ENCODE data around the gene UBE2G1. TPM values are rescaled to one million over a fixed set of nuclear protein-coding genes. Genes with fewer than 3 reads are reported as not detected.

Gene UBE2G1
- total RNA-seq, 4 donors from 2014 or later = 26.4 to 54.1 (median 35.7) TPM

GRCh38 chr17:4332296-4332970 is 34.0 kb downstream of the UBE2G1 start:
- TF ChIP-seq POLR2A (IDR thresholded peaks at IDR 0.05) (no peak), CTCF (IDR thresholded peaks at IDR 0.05) (no peak)
- Histone ChIP-seq H3K27me3 (no peaks in the 10 kb centered on the region), H3K4me1 (peaks cover 0 to 5% (median 0%) of the 10 kb centered on the region in 4 donors), H3K36me3 (no peaks in the 10 kb centered on the region), H3K4me3 (no peak overlapping the region), H3K27ac (no peak overlapping the region), H3K9me3 (no peaks in the 10 kb centered on the region)
- DNase-seq = no peak

GRCh38 chr17:4331614-4332013 is 34.9 kb downstream of the UBE2G1 start:
- H3K27ac ChIP-seq = no peak overlapping the region
- TF ChIP-seq POLR2A (IDR thresholded peaks at IDR 0.05) (no peak), CTCF (IDR thresholded peaks at IDR 0.05) (no peak)
- H3K4me3 ChIP-seq = no peak overlapping the region
- no peaks in the 10 kb centered on the region for H3K27me3 ChIP-seq
- DNase-seq = no peak
- peaks cover 0 to 5% (median 0%) of the 10 kb centered on the region in 4 donors for H3K4me1 ChIP-seq
- H3K36me3 ChIP-seq = no peaks in the 10 kb centered on the region
- H3K9me3 ChIP-seq = no peaks in the 10 kb centered on the region

- Histone ChIP-seq H3K9me3 (no peaks in the 10 kb centered on the region), H3K27me3 (no peaks in the 10 kb centered on the region), H3K4me1 (peaks cover 0 to 5% (median 0%) of the 10 kb centered on the region in 4 donors), H3K27ac (no peak overlapping the region), H3K4me3 (no peak overlapping the region), H3K36me3 (no peaks in the 10 kb centered on the region)
- DNase-seq = no peak
- TF ChIP-seq POLR2A (IDR thresholded peaks at IDR 0.05) (no peak), CTCF (IDR thresholded peaks at IDR 0.05) (no peak)
Measured at GRCh38 chr17:4329838-4330237, 36.6 kb downstream of the UBE2G1 start.

- Histone ChIP-seq H3K4me1 (peaks cover 0 to 5% (median 0%) of the 10 kb centered on the region in 4 donors), H3K4me3 (no peak overlapping the region), H3K9me3 (no peaks in the 10 kb centered on the region), H3K36me3 (no peaks in the 10 kb centered on the region), H3K27me3 (no peaks in the 10 kb centered on the region), H3K27ac (no peak overlapping the region)
- DNase-seq = peak in 1 of 3 donors; percentile 53
- TF ChIP-seq POLR2A (IDR thresholded peaks at IDR 0.05) (no peak), CTCF (IDR thresholded peaks at IDR 0.05) (no peak)
Measured at GRCh38 chr17:4327606-4328005, 38.9 kb downstream of the UBE2G1 start.

- Histone ChIP-seq H3K4me3 (no peak overlapping the region), H3K4me1 (peaks cover 0 to 5% (median 0%) of the 10 kb centered on the region in 4 donors), H3K9me3 (no peaks in the 10 kb centered on the region), H3K27ac (no peak overlapping the region), H3K36me3 (no peaks in the 10 kb centered on the region), H3K27me3 (no peaks in the 10 kb centered on the region)
- no peak for DNase-seq
- no peak for TF ChIP-seq POLR2A (IDR thresholded peaks at IDR 0.05)
- TF ChIP-seq CTCF (IDR thresholded peaks at IDR 0.05) = no peak
Measured at GRCh38 chr17:4326608-4327007, 39.9 kb downstream of the UBE2G1 start.

All from Peyer's patch (tissue), 4 donors.